ENCODE data around the gene EPG5. TPM values are rescaled to one million over a fixed set of nuclear protein-coding genes. Genes with fewer than 3 reads are reported as not detected.
"Not testable (repeated sequence)": the region's sequence is repeated elsewhere in the genome, so short reads cannot be mapped to it uniquely, and the experiment has no call there.

EPG5 gene
- polyA plus RNA-seq, 4 donors: 18.1 to 24.2 (median 19.8) TPM

DNA sequence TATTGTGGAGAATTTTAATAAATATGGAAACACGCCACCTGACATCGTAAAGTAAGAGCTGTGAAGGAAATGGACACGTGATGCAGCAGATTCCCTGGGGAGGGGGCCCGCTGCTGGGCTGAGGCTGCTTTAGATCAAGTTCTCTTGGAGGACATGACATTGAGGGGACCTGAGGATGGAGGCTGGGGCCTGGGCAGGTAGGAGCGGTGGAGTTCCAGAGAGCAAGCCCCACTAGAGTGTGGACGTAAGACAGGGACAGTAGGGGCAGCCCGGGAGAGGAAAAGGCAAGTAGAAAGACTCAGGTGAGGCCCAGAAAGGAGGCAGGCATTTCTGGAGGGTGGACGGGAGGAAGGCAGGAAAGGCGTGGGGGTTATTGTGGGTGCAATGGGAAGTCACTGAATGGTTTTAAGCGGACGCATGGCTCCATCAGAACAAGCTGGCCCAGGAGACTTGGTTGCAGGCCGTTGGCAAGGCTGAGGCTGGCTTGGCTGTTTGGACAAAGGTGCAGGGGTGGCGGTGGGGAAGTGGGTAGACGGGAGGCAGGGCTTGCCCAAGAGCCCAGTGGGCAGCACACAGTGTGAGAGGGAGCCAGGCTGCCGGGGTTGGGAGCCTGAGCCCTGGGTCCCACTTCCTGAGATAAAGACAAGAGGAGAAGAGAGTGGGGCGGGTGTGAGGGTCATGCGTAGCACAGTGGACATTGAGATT, 125.9 kb downstream of the EPG5 start:
- no peak for DNase-seq (ENCODE audit: low read depth in 4 of 4, low spot score in 3 of 4)

DNA sequence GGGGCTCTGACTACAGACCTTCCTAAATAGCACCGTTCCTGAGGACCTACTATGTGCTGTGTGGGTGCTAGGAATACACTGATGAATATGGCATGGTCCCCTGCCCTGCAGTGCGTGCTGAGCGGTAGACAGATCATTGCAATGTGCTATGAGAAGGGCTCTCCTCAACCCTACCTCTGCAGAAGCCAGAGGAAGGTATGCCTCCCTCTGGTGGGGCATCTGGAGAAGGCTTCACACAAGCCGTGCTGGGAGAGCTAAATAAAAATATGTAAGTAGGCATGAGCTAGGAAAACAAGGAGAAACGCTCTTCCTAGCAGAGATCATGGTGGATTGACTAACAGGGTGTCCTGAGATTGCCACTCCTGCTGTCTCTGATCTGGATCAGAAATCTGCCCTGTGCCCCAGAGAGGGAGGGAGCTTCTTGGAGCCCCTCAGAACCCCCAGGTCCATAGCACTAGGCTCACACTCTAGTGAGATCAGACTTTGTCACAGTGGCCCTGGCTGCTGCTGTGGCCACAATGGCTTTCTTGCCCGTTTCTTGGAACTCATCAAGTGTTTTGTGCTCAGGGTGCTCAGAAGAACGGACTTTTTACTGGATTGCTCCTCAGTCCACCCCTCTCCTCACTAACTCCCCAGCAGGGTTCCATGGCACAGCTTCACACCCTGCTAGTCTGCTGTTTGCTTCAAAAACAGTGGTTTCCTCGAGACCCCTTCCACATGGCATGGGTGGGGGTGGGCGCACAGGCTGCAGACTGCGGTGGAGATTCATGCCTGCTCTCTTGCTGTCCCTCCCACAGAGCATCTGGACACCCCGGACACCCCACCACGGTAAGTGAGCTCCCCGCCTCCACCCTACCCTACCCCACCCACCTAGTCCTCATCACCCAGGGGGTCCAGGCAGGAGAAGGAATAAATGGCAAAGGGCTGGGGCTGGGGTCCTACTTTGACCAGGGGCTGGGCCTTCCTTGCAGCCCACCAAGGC, 127.4 kb downstream of the EPG5 start:
- DNase-seq (ENCODE audit: low read depth in 4 of 4, low spot score in 3 of 4): no peak

DNA sequence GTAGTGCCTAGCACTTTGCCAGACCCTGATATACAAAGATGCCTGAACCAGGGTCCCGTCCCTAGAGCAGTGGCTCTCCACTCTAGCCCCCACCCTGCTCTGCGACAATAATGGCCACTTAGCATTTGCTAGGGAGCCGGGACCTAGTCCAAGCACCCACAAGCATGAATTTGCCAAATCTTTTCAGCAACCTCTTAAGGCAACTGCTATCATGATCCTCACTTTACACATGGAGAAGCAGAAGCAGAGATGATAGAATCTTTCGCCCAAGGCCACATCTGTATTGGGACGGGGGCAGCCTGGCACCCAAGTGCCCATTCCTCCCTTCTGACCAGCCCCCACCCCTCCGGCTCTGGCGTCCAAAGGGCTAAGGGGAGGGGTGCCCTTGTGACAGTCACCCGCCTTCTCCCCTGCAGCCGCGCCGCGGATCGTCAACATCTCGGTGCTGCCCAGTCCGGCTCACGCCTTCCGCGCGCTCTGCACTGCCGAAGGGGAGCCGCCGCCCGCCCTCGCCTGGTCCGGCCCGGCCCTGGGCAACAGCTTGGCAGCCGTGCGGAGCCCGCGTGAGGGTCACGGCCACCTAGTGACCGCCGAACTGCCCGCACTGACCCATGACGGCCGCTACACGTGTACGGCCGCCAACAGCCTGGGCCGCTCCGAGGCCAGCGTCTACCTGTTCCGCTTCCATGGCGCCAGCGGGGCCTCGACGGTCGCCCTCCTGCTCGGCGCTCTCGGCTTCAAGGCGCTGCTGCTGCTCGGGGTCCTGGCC, 128.6 kb downstream of the EPG5 start:
- no peak for DNase-seq (ENCODE audit: low read depth in 4 of 4, low spot score in 3 of 4)

DNA sequence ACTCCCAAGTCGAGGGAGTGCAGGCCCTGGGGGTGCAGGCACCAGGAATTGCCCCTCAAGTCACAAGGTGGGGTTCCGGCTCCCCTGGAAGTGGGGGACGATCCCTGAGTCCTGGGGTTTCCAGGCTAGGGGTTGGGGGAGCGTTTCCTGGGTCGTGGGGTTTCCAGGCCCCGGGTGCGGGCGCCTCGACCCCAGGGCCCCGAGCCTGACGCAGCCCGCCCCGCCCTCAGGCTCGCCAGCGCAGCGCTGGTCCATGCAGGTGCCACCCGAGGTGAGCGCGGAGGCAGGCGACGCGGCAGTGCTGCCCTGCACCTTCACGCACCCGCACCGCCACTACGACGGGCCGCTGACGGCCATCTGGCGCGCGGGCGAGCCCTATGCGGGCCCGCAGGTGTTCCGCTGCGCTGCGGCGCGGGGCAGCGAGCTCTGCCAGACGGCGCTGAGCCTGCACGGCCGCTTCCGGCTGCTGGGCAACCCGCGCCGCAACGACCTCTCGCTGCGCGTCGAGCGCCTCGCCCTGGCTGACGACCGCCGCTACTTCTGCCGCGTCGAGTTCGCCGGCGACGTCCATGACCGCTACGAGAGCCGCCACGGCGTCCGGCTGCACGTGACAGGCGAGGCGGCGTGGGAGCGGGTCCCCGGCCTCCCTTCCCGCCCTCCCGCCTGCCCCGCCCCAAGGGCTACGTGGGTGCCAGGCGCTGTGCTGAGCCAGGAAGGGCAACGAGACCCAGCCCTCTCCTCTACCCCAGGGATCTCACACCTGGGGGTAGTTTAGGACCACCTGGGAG, 129.7 kb downstream of the EPG5 start:
- DNase-seq (ENCODE audit: low read depth in 4 of 4, low spot score in 3 of 4): no peak

DNA sequence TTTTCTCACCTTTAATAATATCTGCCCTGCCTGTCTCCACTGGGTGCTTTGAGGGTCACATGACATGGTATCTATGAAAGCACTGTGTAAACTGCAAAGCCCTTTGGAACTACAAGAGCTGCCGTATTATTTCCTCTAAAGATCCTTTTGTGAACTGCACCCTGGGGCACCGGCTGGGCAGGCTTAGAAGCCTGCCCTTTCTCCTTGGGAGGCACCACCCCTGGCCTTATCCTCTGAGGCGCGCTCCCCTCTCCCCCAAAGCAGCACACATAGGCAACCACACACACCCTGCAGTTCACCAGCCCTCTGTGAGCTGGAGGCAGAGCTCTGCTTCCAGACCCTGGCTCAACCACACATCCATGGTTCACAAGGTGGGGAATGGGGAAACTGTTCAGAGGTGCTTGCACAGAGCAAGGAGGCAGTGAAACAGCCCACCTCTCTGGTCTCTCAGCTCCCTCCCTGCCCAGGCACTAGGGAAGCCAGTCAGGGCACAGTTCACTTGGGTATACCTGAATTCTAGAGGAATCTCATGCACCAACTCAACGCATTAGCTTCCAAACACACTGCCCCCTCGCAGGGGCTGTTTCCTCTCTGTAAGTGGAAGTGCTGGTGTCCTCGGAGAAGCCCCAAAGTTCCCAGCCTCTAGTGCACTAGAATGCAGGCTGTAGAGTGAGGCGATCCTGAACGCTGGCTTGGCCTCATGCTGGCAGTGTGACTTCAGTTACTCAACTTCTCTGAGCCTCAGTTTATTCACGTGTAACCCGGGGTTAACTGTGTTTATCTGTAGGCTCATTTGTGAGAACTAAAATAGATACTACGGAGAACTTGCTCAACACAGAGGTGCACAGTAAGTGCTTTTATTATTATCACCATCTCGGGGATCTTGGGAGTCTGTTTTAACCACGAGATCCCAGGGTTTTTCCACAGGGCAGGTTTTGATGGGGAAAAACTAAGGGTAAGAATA, 130.6 kb downstream of the EPG5 start:
- DNase-seq (ENCODE audit: low read depth in 4 of 4, low spot score in 3 of 4): no peak

- DNase-seq (ENCODE audit: low read depth in 4 of 4, low spot score in 3 of 4): no peak
These were observed 132.0 kb downstream of the EPG5 start for GRCh38 chr18:45835057-45835636.

- no peak for DNase-seq (ENCODE audit: low read depth in 4 of 4, low spot score in 3 of 4)
These were observed 132.8 kb downstream of the EPG5 start for GRCh38 chr18:45834306-45834705.

GRCh38 chr18:45833846-45834245, 133.3 kb downstream of the EPG5 start:
- no peak for DNase-seq (ENCODE audit: low read depth in 4 of 4, low spot score in 3 of 4)

GRCh38 chr18:45830917-45831316, 136.2 kb downstream of the EPG5 start:
- no peak for DNase-seq (ENCODE audit: low read depth in 4 of 4, low spot score in 3 of 4)

DNA sequence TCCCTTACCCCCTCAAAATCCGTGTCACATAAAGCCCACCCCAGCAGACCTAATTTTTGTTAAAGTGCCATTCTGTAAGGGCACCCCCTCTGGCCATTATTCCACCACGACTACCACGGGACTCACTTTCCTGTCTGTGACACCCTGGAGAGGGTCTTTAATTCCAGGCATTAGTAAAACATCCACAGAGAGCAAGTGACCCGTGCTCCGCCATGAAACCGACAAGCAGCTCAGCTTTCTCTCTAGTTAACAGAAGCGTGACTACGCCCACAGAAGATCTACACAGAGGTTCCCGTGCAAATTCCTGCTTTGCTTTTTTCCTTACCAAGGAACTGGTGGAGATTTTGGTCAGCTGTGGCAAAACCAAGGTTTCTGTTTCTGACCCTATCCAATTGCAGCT, 137.3 kb downstream of the EPG5 start:
- no peak for DNase-seq (ENCODE audit: low read depth in 4 of 4, low spot score in 3 of 4)

- no peak for DNase-seq (ENCODE audit: low read depth in 4 of 4, low spot score in 3 of 4)
These were observed 138.0 kb downstream of the EPG5 start for GRCh38 chr18:45828917-45829811.

DNA sequence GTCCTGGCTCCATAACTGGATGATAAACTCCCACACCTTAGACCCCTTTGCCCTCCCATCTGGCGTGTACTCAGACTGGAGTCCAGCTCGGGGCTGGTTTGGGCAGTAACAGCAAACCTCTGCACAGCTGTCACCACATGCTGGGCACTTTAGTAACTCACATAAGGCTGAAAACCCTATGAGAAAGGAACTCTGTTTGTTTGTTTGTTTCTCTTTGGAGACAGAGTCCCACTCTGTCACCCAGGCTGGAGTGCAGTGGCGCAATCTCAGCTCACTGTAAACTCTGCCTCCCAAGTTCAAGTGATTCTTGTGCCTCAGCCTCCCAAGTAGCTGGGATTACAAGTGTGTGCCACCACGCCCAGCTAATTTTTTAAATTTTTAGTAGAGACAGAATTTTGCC, 140.4 kb downstream of the EPG5 start:
- DNase-seq (ENCODE audit: low read depth in 4 of 4, low spot score in 3 of 4): not testable (repeated sequence)

DNA sequence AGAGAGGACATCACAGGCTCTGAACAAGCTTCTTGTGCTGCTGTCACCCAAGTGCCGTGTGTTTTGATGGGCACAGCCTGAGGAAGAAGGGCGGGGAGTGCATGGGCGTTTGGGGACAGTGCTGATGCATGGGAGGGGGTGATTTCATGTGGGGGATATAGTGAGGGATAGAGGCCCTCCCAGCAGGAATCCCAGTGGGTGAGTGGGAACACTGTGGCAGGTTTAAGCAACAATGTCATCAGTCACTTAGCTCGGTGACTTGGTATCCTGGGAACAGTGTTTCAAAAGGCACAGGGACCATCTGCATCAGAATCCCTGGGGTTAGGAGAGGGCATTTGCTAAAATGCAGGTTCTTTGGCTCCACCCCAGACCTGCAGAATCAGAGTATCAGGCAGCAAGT, 141.0 kb downstream of the EPG5 start:
- no peak for DNase-seq (ENCODE audit: low read depth in 4 of 4, low spot score in 3 of 4)

DNA sequence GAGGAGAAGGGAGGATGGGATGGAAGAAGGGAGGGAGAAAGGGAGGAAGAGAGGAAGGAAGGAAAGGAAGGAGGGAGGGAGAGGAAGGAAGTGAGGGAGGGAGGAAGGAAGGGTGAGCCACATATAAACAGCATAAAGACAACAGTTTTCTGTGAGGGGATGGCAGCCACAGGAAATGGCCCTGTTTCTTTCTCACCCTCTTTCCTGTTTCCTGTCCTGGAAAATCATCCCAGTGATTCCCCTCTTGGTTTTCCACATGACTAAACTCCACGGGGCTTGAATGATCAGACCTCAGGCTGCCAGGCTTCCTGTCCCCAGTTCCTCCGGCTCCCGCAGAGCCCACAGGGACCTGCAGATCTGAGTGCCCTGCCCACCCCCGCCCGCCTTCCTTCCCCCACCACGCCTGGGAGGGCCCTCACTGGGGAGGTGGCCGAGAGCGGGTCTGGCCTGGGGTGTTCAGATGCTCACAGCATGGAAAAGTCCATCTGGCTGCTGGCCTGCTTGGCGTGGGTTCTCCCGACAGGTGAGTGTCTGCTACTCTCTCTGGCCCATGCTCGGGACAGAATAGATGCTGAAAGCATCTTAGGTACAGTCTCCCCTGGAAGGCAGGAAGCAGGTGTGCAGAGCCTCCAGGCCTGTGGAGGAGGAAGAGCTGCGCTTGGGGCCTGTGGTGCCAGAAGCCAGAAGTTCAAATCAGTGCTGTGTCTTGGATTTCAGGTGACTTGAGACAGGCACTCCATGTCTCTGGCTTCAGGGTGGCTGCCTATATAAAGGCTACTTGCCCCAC, 141.7 kb downstream of the EPG5 start, which contains the start of gene SIGLEC15:
TSS of gene SIGLEC15 (plus strand) at position 418 of the 787 bp plus-strand sequence. CDS start at position 472, 54 bp downstream.
- DNase-seq (ENCODE audit: low read depth in 4 of 4, low spot score in 3 of 4): no peak

GRCh38 chr18:45821711-45822110, 145.4 kb downstream of the EPG5 start:
- DNase-seq (ENCODE audit: low read depth in 4 of 4, low spot score in 3 of 4): no peak

DNA sequence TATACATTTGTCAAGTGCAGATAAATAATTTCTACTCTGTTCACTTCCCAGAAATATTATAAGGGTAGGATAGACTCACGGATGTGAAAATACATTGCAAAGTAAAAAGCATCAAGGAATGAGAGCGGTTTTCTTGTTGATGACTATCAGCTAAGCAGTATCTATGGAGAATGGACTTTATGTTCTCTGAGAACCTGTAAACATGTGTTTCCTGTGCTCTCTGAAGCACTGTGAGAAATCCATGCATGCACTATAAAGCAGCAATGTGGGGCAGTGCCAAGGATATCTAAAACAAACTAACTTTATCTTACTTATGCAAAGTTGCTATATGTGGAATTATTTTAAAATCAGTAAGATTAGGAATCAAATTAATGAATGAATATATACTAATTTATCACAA, 146.1 kb downstream of the EPG5 start:
- DNase-seq (ENCODE audit: low read depth in 4 of 4, low spot score in 3 of 4): no peak
